ENCODE data around the gene KCNJ6. TPM values are rescaled to one million over a fixed set of nuclear protein-coding genes. Genes with fewer than 3 reads are reported as not detected.
"Not testable (repeated sequence)": the region's sequence is repeated elsewhere in the genome, so short reads cannot be mapped to it uniquely, and the experiment has no call there.

KCNJ6 gene
- total and polyA plus RNA-seq, 7 experiments from 2014 or later = 0.01 TPM; not detected in 6

GRCh38 chr21:37593015-37593414 is 323.2 kb downstream of the KCNJ6 start:
- intact Hi-C loops (cut with micrococcal nuclease) = no loop called here

DNA sequence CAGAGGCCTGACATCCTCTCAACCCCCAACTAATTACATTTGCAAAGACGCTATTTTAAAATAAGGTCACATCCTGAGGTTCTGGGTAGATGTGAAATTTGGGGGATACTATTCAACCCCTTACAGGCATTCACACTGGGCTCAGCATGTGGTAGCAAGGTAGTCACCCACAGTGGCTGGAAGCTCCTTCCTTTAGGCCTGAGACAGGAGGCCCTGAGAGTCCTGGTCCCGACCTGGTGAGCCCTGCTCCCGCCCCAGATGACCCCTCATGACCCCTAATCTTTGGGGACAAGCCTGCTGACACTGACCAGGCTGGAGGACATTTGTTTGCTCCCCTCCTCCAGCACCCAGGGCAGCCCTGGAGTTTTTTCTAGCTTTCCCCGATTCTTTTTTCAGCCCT is 323.8 kb downstream of the KCNJ6 start:
- Mint-ChIP-seq H3K36me3 (no peaks in the 10 kb centered on the region), H3K27me3 (peaks cover 0 to 12% (median 0%) of the 10 kb centered on the region in 5 donors), H3K9me3 (peaks cover 0 to 3% (median 0%) of the 10 kb centered on the region in 11 donors), H3K4me1 (no peaks in the 10 kb centered on the region), H3K4me3 (no peak overlapping the region), H3K27ac (no peak overlapping the region)
- no peak for DNase-seq
- Histone ChIP-seq H3K4me1 (ENCODE audit: control insufficient read depth in 2 of 2, insufficient read depth in 2 of 2, low read length in 2 of 2) (no peaks in the 10 kb centered on the region), H3K27ac (ENCODE audit: low read depth, low read length) (no peak overlapping the region), H3K9me3 (ENCODE audit: control insufficient read depth in 2 of 3, low read length in 3 of 3) (no peaks in the 10 kb centered on the region), H3K4me3 (ENCODE audit: low read length) (no peak overlapping the region), H3K36me3 (ENCODE audit: control insufficient read depth in 2 of 3, insufficient read depth in 3 of 3, low read length in 3 of 3) (no peaks in the 10 kb centered on the region), H3K27me3 (ENCODE audit: control insufficient read depth in 2 of 2, insufficient read depth in 2 of 2, low read length in 2 of 2) (no peaks in the 10 kb centered on the region)
- intact Hi-C loops (cut with micrococcal nuclease) = no loop called here
- no peak for ATAC-seq
- CTCF ChIA-PET = no interaction called here
- POLR2A ChIA-PET = no interaction called here

More at GRCh38 chr21:37593015-37593414, 323.2 kb downstream of the KCNJ6 start:
- Mint-ChIP-seq H3K4me1 (no peaks in the 10 kb centered on the region), H3K27ac (no peak overlapping the region), H3K27me3 (peaks cover 0 to 12% (median 0%) of the 10 kb centered on the region in 5 donors), H3K36me3 (no peaks in the 10 kb centered on the region), H3K9me3 (peaks cover 0 to 5% (median 0%) of the 10 kb centered on the region in 11 donors), H3K4me3 (no peak overlapping the region)
- H3K4me1 ChIP-seq (ENCODE audit: control insufficient read depth in 2 of 2, insufficient read depth in 2 of 2, low read length in 2 of 2) = no peaks in the 10 kb centered on the region
- ChIA-PET POLR2A (no interaction called here), CTCF (no interaction called here)
- ATAC-seq = no peak
- no peaks in the 10 kb centered on the region for H3K27me3 ChIP-seq (ENCODE audit: control insufficient read depth in 2 of 2, insufficient read depth in 2 of 2, low read length in 2 of 2)
- H3K9me3 ChIP-seq (ENCODE audit: control insufficient read depth in 2 of 3, low read length in 3 of 3) = no peaks in the 10 kb centered on the region
- H3K4me3 ChIP-seq (ENCODE audit: low read length) = no peak overlapping the region
- no peaks in the 10 kb centered on the region for H3K36me3 ChIP-seq (ENCODE audit: control insufficient read depth in 2 of 3, insufficient read depth in 3 of 3, low read length in 3 of 3)
- no peak for DNase-seq
- no peak overlapping the region for H3K27ac ChIP-seq (ENCODE audit: low read depth, low read length)

- H3K27me3 Mint-ChIP-seq = peaks cover 0 to 12% (median 0%) of the 10 kb centered on the region in 5 donors
- H3K9me3 ChIP-seq (ENCODE audit: control insufficient read depth in 2 of 3, low read length in 3 of 3); H3K4me3 Mint-ChIP-seq; CTCF ChIA-PET; H3K36me3 ChIP-seq (ENCODE audit: control insufficient read depth in 2 of 3, insufficient read depth in 3 of 3, low read length in 3 of 3); ATAC-seq; H3K4me3 ChIP-seq (ENCODE audit: low read length); DNase-seq; H3K27ac Mint-ChIP-seq; H3K27me3 ChIP-seq (ENCODE audit: control insufficient read depth in 2 of 2, insufficient read depth in 2 of 2, low read length in 2 of 2); H3K4me1 ChIP-seq (ENCODE audit: control insufficient read depth in 2 of 2, insufficient read depth in 2 of 2, low read length in 2 of 2); H3K36me3 Mint-ChIP-seq; intact Hi-C loops (cut with micrococcal nuclease); H3K27ac ChIP-seq (ENCODE audit: low read depth, low read length); H3K9me3 Mint-ChIP-seq; H3K4me1 Mint-ChIP-seq; POLR2A ChIA-PET: not testable (repeated sequence)
These were observed 324.3 kb downstream of the KCNJ6 start for GRCh38 chr21:37591994-37592393.

DNA sequence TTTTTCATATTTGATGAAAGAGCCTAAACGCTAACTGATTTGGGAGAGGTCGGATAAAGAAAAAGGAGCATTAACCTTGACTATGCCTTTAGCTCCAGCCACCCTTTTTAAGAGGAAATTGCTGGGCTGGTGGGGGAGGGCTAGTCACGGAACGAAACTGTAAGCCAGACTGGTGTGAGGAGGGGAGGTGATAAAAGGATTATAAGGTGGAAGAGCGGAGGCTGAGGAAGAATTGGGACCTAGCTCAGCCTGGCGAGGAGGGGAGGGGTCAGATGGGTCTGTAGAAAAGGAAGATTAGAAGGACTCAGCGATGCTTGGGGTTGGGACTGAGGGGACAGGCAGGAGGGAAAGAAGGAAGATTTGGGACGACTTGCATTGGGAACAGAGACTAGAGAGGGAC is 325.4 kb downstream of the KCNJ6 start:
- peaks cover 0 to 12% (median 0%) of the 10 kb centered on the region in 5 donors for H3K27me3 Mint-ChIP-seq
- H3K4me3 Mint-ChIP-seq; H3K4me1 Mint-ChIP-seq; DNase-seq; ATAC-seq; H3K36me3 ChIP-seq (ENCODE audit: control insufficient read depth in 2 of 3, insufficient read depth in 3 of 3, low read length in 3 of 3); H3K9me3 Mint-ChIP-seq; POLR2A ChIA-PET; H3K27me3 ChIP-seq (ENCODE audit: control insufficient read depth in 2 of 2, insufficient read depth in 2 of 2, low read length in 2 of 2); H3K4me1 ChIP-seq (ENCODE audit: control insufficient read depth in 2 of 2, insufficient read depth in 2 of 2, low read length in 2 of 2); H3K4me3 ChIP-seq (ENCODE audit: low read length); H3K9me3 ChIP-seq (ENCODE audit: control insufficient read depth in 2 of 3, low read length in 3 of 3); intact Hi-C loops (cut with micrococcal nuclease); H3K36me3 Mint-ChIP-seq; H3K27ac Mint-ChIP-seq; CTCF ChIA-PET; H3K27ac ChIP-seq (ENCODE audit: low read depth, low read length): not testable (repeated sequence)

GRCh38 chr21:37588644-37589043 is 327.6 kb downstream of the KCNJ6 start:
- ATAC-seq; CTCF ChIA-PET; H3K36me3 Mint-ChIP-seq; DNase-seq; POLR2A ChIA-PET; H3K36me3 ChIP-seq (ENCODE audit: control insufficient read depth in 2 of 3, insufficient read depth in 3 of 3, low read length in 3 of 3); H3K27me3 Mint-ChIP-seq; H3K4me1 ChIP-seq (ENCODE audit: control insufficient read depth in 2 of 2, insufficient read depth in 2 of 2, low read length in 2 of 2); H3K27ac Mint-ChIP-seq; H3K9me3 Mint-ChIP-seq; intact Hi-C loops (cut with micrococcal nuclease); H3K27me3 ChIP-seq (ENCODE audit: control insufficient read depth in 2 of 2, insufficient read depth in 2 of 2, low read length in 2 of 2); H3K27ac ChIP-seq (ENCODE audit: low read depth, low read length); H3K4me3 ChIP-seq (ENCODE audit: low read length); H3K9me3 ChIP-seq (ENCODE audit: control insufficient read depth in 2 of 3, low read length in 3 of 3); H3K4me1 Mint-ChIP-seq; H3K4me3 Mint-ChIP-seq: not testable (repeated sequence)

GRCh38 chr21:37587635-37588177 is 328.6 kb downstream of the KCNJ6 start:
- Histone ChIP-seq H3K4me3 (ENCODE audit: low read length) (no peak overlapping the region), H3K27me3 (ENCODE audit: control insufficient read depth in 2 of 2, insufficient read depth in 2 of 2, low read length in 2 of 2) (no peaks in the 10 kb centered on the region), H3K36me3 (ENCODE audit: control insufficient read depth in 2 of 3, insufficient read depth in 3 of 3, low read length in 3 of 3) (no peaks in the 10 kb centered on the region), H3K27ac (ENCODE audit: low read depth, low read length) (no peak overlapping the region), H3K4me1 (ENCODE audit: control insufficient read depth in 2 of 2, insufficient read depth in 2 of 2, low read length in 2 of 2) (no peaks in the 10 kb centered on the region), H3K9me3 (ENCODE audit: control insufficient read depth in 2 of 3, low read length in 3 of 3) (no peaks in the 10 kb centered on the region)
- POLR2A ChIA-PET = no interaction called here
- intact Hi-C loops (cut with micrococcal nuclease) = no loop called here
- Mint-ChIP-seq H3K9me3 (no peaks in the 10 kb centered on the region), H3K4me3 (no peak overlapping the region), H3K4me1 (no peaks in the 10 kb centered on the region), H3K27me3 (peaks cover 0 to 6% (median 0%) of the 10 kb centered on the region in 5 donors), H3K36me3 (no peaks in the 10 kb centered on the region), H3K27ac (no peak overlapping the region)
- ATAC-seq (no peak), DNase-seq (no peak)
- CTCF ChIA-PET = no interaction called here

DNA sequence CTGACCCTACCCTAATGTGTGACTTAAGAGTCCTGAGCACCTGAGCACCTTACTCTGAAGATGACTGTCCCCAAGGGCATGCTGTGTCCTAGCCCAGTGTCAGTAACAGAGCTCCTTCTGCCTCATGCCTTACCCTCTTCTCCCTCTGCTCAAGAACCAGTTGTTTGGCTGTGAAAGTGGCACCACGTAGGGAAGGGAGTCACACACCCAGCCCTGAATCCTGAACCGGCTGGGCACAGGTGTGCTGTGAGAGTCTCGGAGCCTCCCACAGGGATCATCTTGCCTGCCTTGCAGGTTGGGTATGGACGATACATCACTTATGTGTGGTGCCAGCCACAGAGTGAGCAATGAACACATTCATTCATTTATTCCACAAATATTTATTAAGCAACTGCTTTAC is 329.1 kb downstream of the KCNJ6 start:
- intact Hi-C loops (cut with micrococcal nuclease) = no loop called here
- H3K27me3 Mint-ChIP-seq = peaks cover 0 to 6% (median 3%) of the 10 kb centered on the region in 5 donors
- no peaks in the 10 kb centered on the region for H3K9me3 Mint-ChIP-seq
- no peak for DNase-seq
- no peak overlapping the region for H3K4me3 Mint-ChIP-seq
- ChIA-PET CTCF (no interaction called here), POLR2A (no interaction called here)
- no peaks in the 10 kb centered on the region for H3K36me3 ChIP-seq (ENCODE audit: control insufficient read depth in 2 of 3, insufficient read depth in 3 of 3, low read length in 3 of 3)
- no peaks in the 10 kb centered on the region for H3K4me1 ChIP-seq (ENCODE audit: control insufficient read depth in 2 of 2, insufficient read depth in 2 of 2, low read length in 2 of 2)
- no peak for ATAC-seq
- no peaks in the 10 kb centered on the region for H3K4me1 Mint-ChIP-seq
- H3K27ac Mint-ChIP-seq = no peak overlapping the region
- no peak overlapping the region for H3K27ac ChIP-seq (ENCODE audit: low read depth, low read length)
- H3K4me3 ChIP-seq (ENCODE audit: low read length) = no peak overlapping the region
- no peaks in the 10 kb centered on the region for H3K9me3 ChIP-seq (ENCODE audit: control insufficient read depth in 2 of 3, low read length in 3 of 3)
- H3K27me3 ChIP-seq (ENCODE audit: control insufficient read depth in 2 of 2, insufficient read depth in 2 of 2, low read length in 2 of 2) = no peaks in the 10 kb centered on the region
- H3K36me3 Mint-ChIP-seq = no peaks in the 10 kb centered on the region
